ENCODE data around the gene CLPTM1L.

DNA sequence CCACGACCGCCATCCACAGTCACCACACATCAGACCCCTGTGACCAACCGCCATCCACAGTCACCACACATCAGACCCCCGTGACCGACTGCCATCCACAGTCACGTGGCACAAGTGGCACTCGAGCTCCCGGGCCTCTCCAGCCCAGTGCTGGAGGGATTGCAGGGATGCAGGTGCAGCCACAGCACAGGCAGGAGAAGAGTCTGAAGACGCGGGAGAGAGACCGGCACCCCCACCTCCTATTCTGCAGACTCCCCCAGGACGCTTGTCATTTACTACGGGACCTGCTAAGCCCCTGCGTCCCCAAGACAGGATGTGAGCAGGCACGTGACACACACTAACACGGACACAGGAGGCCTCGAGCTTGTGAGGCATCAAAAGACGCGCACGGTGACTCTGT, 71.2 kb downstream of the CLPTM1L start:
- TF ChIP-seq, protein P1, sequence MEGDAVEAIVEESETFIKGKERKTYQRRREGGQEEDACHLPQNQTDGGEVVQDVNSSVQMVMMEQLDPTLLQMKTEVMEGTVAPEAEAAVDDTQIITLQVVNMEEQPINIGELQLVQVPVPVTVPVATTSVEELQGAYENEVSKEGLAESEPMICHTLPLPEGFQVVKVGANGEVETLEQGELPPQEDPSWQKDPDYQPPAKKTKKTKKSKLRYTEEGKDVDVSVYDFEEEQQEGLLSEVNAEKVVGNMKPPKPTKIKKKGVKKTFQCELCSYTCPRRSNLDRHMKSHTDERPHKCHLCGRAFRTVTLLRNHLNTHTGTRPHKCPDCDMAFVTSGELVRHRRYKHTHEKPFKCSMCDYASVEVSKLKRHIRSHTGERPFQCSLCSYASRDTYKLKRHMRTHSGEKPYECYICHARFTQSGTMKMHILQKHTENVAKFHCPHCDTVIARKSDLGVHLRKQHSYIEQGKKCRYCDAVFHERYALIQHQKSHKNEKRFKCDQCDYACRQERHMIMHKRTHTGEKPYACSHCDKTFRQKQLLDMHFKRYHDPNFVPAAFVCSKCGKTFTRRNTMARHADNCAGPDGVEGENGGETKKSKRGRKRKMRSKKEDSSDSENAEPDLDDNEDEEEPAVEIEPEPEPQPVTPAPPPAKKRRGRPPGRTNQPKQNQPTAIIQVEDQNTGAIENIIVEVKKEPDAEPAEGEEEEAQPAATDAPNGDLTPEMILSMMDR (conservative IDR thresholded peaks at IDR 0.05; ENCODE audit: low read length), result no peak
- no peak for TF ChIP-seq EZH2phosphoT487 (IDR thresholded peaks at IDR 0.05; ENCODE audit: borderline replicate concordance, low read depth, low read length)
